HepG2 (cell line): Measurements from ENCODE around the gene ROCK1. TPM values are rescaled to one million over a fixed set of nuclear protein-coding genes. Genes with fewer than 3 reads are reported as not detected.

Experiments
- AGO2 ChIP-seq: fragments of 200-400 bp; formaldehyde crosslinking; optimal IDR thresholded peaks from 2 replicates; pipeline ENCODE3; 2017; ENCODE audit warnings: mild to moderate bottlenecking, low read depth, low read length, moderate library complexity
- ARNT ChIP-seq: fragments of 450-650 bp; IDR thresholded peaks from 2 replicates; pipeline ENCODE4 v1.6.1; 2017
- DMAP1 ChIP-seq: IDR thresholded peaks from 2 replicates; pipeline ENCODE4 v1.6.1; 2016
- DPF2 ChIP-seq: sonication (generic); formaldehyde crosslinking; IDR thresholded peaks from 2 replicates; pipeline ENCODE4 v1.4.0; 2020; ENCODE audit warnings: mild to moderate bottlenecking, low read depth, missing genetic modification reagents, borderline replicate concordance
- FOSL1 ChIP-seq: sonication (generic); formaldehyde crosslinking; IDR thresholded peaks from 2 replicates; pipeline ENCODE4 v1.9.0; 2021; ENCODE audit warnings: missing genetic modification reagents, borderline replicate concordance
- GLI4 ChIP-seq: sonication (generic); formaldehyde crosslinking; IDR thresholded peaks from 2 replicates; pipeline ENCODE4 v1.5.1; 2020; ENCODE audit warnings: missing genetic modification reagents, mild to moderate bottlenecking, moderate library complexity, borderline replicate concordance
- GTF3A ChIP-seq: sonication (generic); formaldehyde crosslinking; conservative IDR thresholded peaks from 2 replicates; pipeline ENCODE4 v1.4.0; 2020; ENCODE audit warnings: mild to moderate bottlenecking, missing genetic modification reagents
- HMG20B ChIP-seq: conservative IDR thresholded peaks from 2 replicates; pipeline ENCODE4 v1.6.1; 2016; ENCODE audit warnings: missing genetic modification reagents, missing compliant biosample characterization
- HOXA3 ChIP-seq: sonication (generic); formaldehyde crosslinking; IDR thresholded peaks from 2 replicates; pipeline ENCODE4 v1.5.0; 2020; ENCODE audit warnings: missing genetic modification reagents
- KAT2B ChIP-seq: fragments of 150-350 bp; IDR thresholded peaks from 2 replicates; pipeline ENCODE4 v1.6.1; 2014; ENCODE audit warnings: low read depth, low read length, borderline replicate concordance
- NFKB2 ChIP-seq: sonication (generic); formaldehyde crosslinking; IDR thresholded peaks from 2 replicates; pipeline ENCODE4 v1.4.0; 2020; ENCODE audit warnings: missing genetic modification reagents, borderline replicate concordance
- RARG ChIP-seq: sonication (generic); formaldehyde crosslinking; IDR thresholded peaks from 2 replicates; pipeline ENCODE4 v1.4.0; 2020; ENCODE audit warnings: low read depth, mild to moderate bottlenecking, missing genetic modification reagents
- SRSF9 ChIP-seq: fragments of 200-400 bp; formaldehyde crosslinking; IDR thresholded peaks from 2 replicates; pipeline ENCODE4 v1.6.1; 2018; ENCODE audit warnings: borderline replicate concordance, mild to moderate bottlenecking, low read depth, low read length; ENCODE audit not compliant: insufficient read depth, poor library complexity, severe bottlenecking
- TOPORS ChIP-seq: sonication (generic); formaldehyde crosslinking; IDR thresholded peaks from 2 replicates; pipeline ENCODE4 v1.8.0; 2023; ENCODE audit warnings: mild to moderate bottlenecking, missing genetic modification reagents
- U2AF2 ChIP-seq: fragments of 200-400 bp; formaldehyde crosslinking; IDR thresholded peaks from 2 replicates; pipeline ENCODE4 v1.6.1; 2017; ENCODE audit warnings: low read depth, mild to moderate bottlenecking, low read length
- ZMYM4 ChIP-seq: sonication (generic); formaldehyde crosslinking; IDR thresholded peaks from 2 replicates; pipeline ENCODE4 v1.8.1; 2023; ENCODE audit warnings: mild to moderate bottlenecking, missing genetic modification reagents
- ZNF10 ChIP-seq: sonication (generic); formaldehyde crosslinking; IDR thresholded peaks from 2 replicates; pipeline ENCODE4 v1.4.0; 2020; ENCODE audit warnings: mild to moderate bottlenecking, low read depth, missing genetic modification reagents, borderline replicate concordance
- ZNF207 ChIP-seq: fragments of 450-650 bp; IDR thresholded peaks from 2 replicates; pipeline ENCODE4 v1.6.1; 2016; ENCODE audit warnings: antibody characterized with exemption, borderline replicate concordance
- ZNF292 ChIP-seq: sonication (generic); formaldehyde crosslinking; IDR thresholded peaks from 2 replicates; pipeline ENCODE4 v1.8.1; 2022; ENCODE audit warnings: mild to moderate bottlenecking, low read depth, missing genetic modification reagents, borderline replicate concordance
- ZNF367 ChIP-seq: sonication (generic); formaldehyde crosslinking; IDR thresholded peaks from 2 replicates; pipeline ENCODE4 v1.4.0; 2020; ENCODE audit warnings: missing genetic modification reagents, borderline replicate concordance
- ZNF431 ChIP-seq: sonication (generic); formaldehyde crosslinking; IDR thresholded peaks from 2 replicates; pipeline ENCODE4 v1.9.0; 2022; ENCODE audit warnings: missing genetic modification reagents, low read depth, mild to moderate bottlenecking, borderline replicate concordance
- ZNF503 ChIP-seq: sonication (generic); formaldehyde crosslinking; IDR thresholded peaks from 2 replicates; pipeline ENCODE4 v1.4.0; 2020; ENCODE audit warnings: missing genetic modification reagents
- ZNF557 ChIP-seq: sonication (generic); formaldehyde crosslinking; IDR thresholded peaks from 2 replicates; pipeline ENCODE4 v1.4.0; 2020; ENCODE audit warnings: missing genetic modification reagents
- ZNF652 ChIP-seq: IDR thresholded peaks from 2 replicates; pipeline ENCODE4 v1.6.1; 2016; ENCODE audit warnings: low read depth, borderline replicate concordance
- ZNF709 ChIP-seq: sonication (generic); formaldehyde crosslinking; IDR thresholded peaks from 2 replicates; pipeline ENCODE4 v1.5.0; 2020; ENCODE audit warnings: mild to moderate bottlenecking, missing genetic modification reagents
- ZNF720 ChIP-seq: sonication (generic); formaldehyde crosslinking; IDR thresholded peaks from 2 replicates; pipeline ENCODE4 v1.4.0; 2020; ENCODE audit warnings: missing genetic modification reagents
- polyA plus RNA-seq, 8 experiments: library from polyadenylated mRNA; depleted of rRNA in 3 of 8; stranded (reverse) in 7 of 8; unstranded in 1 of 8; fragments of >200 nt; fragmentation: Illumina TruSeq in 4 of 8; extraction: Trizol in 4 of 8; gene quantifications; 2 replicates each; pipeline versions ENCODE4 v1.2.1 to v1.2.3, GENCODE V29; 2011 to 2016; ENCODE audit warnings: low read depth in 4 of 8, missing spikeins in 1 of 8, mixed read lengths in 1 of 8; ENCODE audit not compliant: insufficient read depth in 1 of 8
- total RNA-seq, 5 experiments: library from RNA; depleted of rRNA; stranded (reverse); fragments of >200 nt; fragmentation: Illumina TruSeq; extraction: Trizol; gene quantifications; 2 replicates each; pipeline ENCODE4 v1.2.3, GENCODE V29; 2016; ENCODE audit warnings: low read depth in 1 of 5
- TF ChIP-seq, protein P1 (sequence below): sonication (generic); formaldehyde crosslinking; IDR thresholded peaks from 2 replicates; pipeline ENCODE4 v1.8.0; 2022; ENCODE audit warnings: missing genetic modification reagents, mild to moderate bottlenecking, moderate library complexity, borderline replicate concordance
- TF ChIP-seq, protein P2 (sequence below): sonication (generic); formaldehyde crosslinking; IDR thresholded peaks from 2 replicates; pipeline ENCODE4 v1.8.1; 2023; ENCODE audit warnings: mild to moderate bottlenecking, missing genetic modification reagents, borderline replicate concordance

ROCK1 gene
- total and polyA plus RNA-seq, 2 of the 13 experiments (the other 11 are each of a cell fraction or from before 2014, with no cell fraction given): 10.5 to 27.2 TPM

GRCh38 chr18:21111346-21112139 lies at the start of gene ROCK1 (continued):
- TF ChIP-seq SRSF9 (no peak), ZNF10 (0 out of 2 replicates have a peak, but pooled peaks have one; percentile 31), DMAP1 (peak; percentile 75; the same call in 1 of the 2 replicates), HMG20B (CRISPR knock-in tag) (no peak), ZMYM4 (CRISPR knock-in tag) (peak; percentile 47), ZNF720 (CRISPR knock-in tag) (no peak), ZNF709 (no peak), NFKB2 (no peak), ZNF557 (CRISPR knock-in tag) (no peak), ZNF207 (no peak), DPF2 (CRISPR knock-in tag) (no peak), U2AF2 (no peak), KAT2B (no peak), ZNF292 (CRISPR knock-in tag) (peak; percentile 12; the same call in 1 of the 2 replicates), RARG (no peak), ZNF652 (CRISPR knock-in tag) (no peak), GTF3A (CRISPR knock-in tag) (no peak), AGO2 (peak; percentile 61), HOXA3 (no peak; the same call in 1 of the 2 replicates), ARNT (no peak), FOSL1 (CRISPR knock-in tag) (no peak), TOPORS (CRISPR knock-in tag) (peak; percentile 83), GLI4 (CRISPR knock-in tag) (no peak), ZNF367 (CRISPR knock-in tag) (no peak), ZNF503 (CRISPR knock-in tag) (no peak), ZNF431 (no peak)
- TF ChIP-seq, protein P1, sequence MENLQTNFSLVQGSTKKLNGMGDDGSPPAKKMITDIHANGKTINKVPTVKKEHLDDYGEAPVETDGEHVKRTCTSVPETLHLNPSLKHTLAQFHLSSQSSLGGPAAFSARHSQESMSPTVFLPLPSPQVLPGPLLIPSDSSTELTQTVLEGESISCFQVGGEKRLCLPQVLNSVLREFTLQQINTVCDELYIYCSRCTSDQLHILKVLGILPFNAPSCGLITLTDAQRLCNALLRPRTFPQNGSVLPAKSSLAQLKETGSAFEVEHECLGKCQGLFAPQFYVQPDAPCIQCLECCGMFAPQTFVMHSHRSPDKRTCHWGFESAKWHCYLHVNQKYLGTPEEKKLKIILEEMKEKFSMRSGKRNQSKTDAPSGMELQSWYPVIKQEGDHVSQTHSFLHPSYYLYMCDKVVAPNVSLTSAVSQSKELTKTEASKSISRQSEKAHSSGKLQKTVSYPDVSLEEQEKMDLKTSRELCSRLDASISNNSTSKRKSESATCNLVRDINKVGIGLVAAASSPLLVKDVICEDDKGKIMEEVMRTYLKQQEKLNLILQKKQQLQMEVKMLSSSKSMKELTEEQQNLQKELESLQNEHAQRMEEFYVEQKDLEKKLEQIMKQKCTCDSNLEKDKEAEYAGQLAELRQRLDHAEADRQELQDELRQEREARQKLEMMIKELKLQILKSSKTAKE (CRISPR knock-in tag): 0 out of 2 replicates have a peak, but pooled peaks have one; percentile 47
- TF ChIP-seq, protein P2, sequence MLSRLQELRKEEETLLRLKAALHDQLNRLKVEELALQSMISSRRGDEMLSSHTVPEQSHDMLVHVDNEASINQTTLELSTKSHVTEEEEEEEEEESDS (CRISPR knock-in tag): no peak
